ENCODE data around the gene DUSP8.
"Not testable (repeated sequence)": the region's sequence is repeated elsewhere in the genome, so short reads cannot be mapped to it uniquely, and the experiment has no call there.

GRCh38 chr11:1607156-1607845, 35.2 kb upstream of the DUSP8 start:
- TF ChIP-seq SRF (IDR thresholded peaks at IDR 0.05; ENCODE audit: low read depth); SP1 (IDR thresholded peaks at IDR 0.05; ENCODE audit: low read depth); POLR2A (IDR thresholded peaks at IDR 0.05; ENCODE audit: borderline replicate concordance, extremely low read depth, insufficient read depth, insufficient read length); ZFX (IDR thresholded peaks at IDR 0.05); POLR2AphosphoS5 (IDR thresholded peaks at IDR 0.05; ENCODE audit: low read depth, low read length): not testable (repeated sequence)
- TF ChIP-seq, protein P1, sequence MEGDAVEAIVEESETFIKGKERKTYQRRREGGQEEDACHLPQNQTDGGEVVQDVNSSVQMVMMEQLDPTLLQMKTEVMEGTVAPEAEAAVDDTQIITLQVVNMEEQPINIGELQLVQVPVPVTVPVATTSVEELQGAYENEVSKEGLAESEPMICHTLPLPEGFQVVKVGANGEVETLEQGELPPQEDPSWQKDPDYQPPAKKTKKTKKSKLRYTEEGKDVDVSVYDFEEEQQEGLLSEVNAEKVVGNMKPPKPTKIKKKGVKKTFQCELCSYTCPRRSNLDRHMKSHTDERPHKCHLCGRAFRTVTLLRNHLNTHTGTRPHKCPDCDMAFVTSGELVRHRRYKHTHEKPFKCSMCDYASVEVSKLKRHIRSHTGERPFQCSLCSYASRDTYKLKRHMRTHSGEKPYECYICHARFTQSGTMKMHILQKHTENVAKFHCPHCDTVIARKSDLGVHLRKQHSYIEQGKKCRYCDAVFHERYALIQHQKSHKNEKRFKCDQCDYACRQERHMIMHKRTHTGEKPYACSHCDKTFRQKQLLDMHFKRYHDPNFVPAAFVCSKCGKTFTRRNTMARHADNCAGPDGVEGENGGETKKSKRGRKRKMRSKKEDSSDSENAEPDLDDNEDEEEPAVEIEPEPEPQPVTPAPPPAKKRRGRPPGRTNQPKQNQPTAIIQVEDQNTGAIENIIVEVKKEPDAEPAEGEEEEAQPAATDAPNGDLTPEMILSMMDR (IDR thresholded peaks at IDR 0.05 in 2 of 3, conservative IDR thresholded peaks at IDR 0.05 in 1 of 3; ENCODE audit: borderline replicate concordance in 1 of 3, insufficient read depth in 1 of 3, low read depth in 2 of 3, low read length in 2 of 3) = not testable (repeated sequence)
- TF ChIP-seq, protein P2, sequence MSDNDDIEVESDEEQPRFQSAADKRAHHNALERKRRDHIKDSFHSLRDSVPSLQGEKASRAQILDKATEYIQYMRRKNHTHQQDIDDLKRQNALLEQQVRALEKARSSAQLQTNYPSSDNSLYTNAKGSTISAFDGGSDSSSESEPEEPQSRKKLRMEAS (IDR thresholded peaks at IDR 0.05) = not testable (repeated sequence)

All from HCT116 (cell line).